H1 (cell line): ENCODE results near the gene TAT. TPM values are rescaled to one million over a fixed set of nuclear protein-coding genes. Genes with fewer than 3 reads are reported as not detected.

Experiments used
- CTCF ChIA-PET: fragments of 300-600 bp; sonication (Branson Sonifier 250); formaldehyde crosslinking; loops from one replicate; lab custom pipeline; 2021; ENCODE audit not compliant: partially characterized antibody; lab: Charles Lee
- POLR2A ChIA-PET: fragments of 300-600 bp; sonication (Branson Sonifier 250); formaldehyde crosslinking; loops from one replicate; lab custom pipeline; 2021; ENCODE audit warnings: inconsistent platforms; ENCODE audit not compliant: partially characterized antibody; lab: Charles Lee
- DNase-seq, 2 experiments: peaks; one replicate each; pipeline versions ENCODE4 v3.0.0 to v3.0.0-alpha.2; 2010 to 2022; ENCODE audit warnings: low spot score in 2 of 2, low read depth in 1 of 2, mixed read lengths in 1 of 2
- FAIRE-seq: peaks from 2 replicates; lab custom pipeline; 2011; peaks lifted over from hg19 to GRCh38; lab: Jason Lieb, UNC
- H2AFZ ChIP-seq: 2 replicates; pipeline ENCODE4 v1.8.1; 2012; ENCODE audit warnings: low read length, inconsistent platforms
- H2AK5ac ChIP-seq: 2 replicates; pipeline ENCODE4 v1.6.1; 2013; ENCODE audit warnings: low read depth, low read length
- H2BK120ac ChIP-seq: replicated peaks from 2 replicates; pipeline ENCODE3; 2013; ENCODE audit warnings: low read depth, low read length, inconsistent platforms
- H2BK12ac ChIP-seq: 2 replicates; pipeline ENCODE4 v1.6.1; 2013; ENCODE audit warnings: low read depth, low read length
- H2BK15ac ChIP-seq: 2 replicates; pipeline ENCODE4 v1.6.1; 2013; ENCODE audit warnings: low read length
- H2BK20ac ChIP-seq: 2 replicates; pipeline ENCODE4 v1.6.1; 2013; ENCODE audit warnings: low read length
- H2BK5ac ChIP-seq: 2 replicates; pipeline ENCODE4 v1.6.1; 2013; ENCODE audit warnings: low read depth, low read length
- H3K14ac ChIP-seq: 2 replicates; pipeline ENCODE4 v1.6.1; 2013; ENCODE audit warnings: inconsistent platforms; ENCODE audit not compliant: insufficient read length
- H3K18ac ChIP-seq: 2 replicates; pipeline ENCODE4 v1.6.1; 2013; ENCODE audit warnings: low read length; ENCODE audit errors: extremely low read depth
- H3K23ac ChIP-seq: 2 replicates; pipeline ENCODE4 v1.6.1; 2013; ENCODE audit warnings: inconsistent platforms; ENCODE audit not compliant: insufficient read length
- H3K23me2 ChIP-seq: 2 replicates; pipeline ENCODE4 v1.6.1; 2013; ENCODE audit warnings: low read depth, low read length
- H3K27ac ChIP-seq: 2 replicates; pipeline ENCODE4 v1.6.1; 2011; ENCODE audit warnings: low read depth, low read length, inconsistent platforms
- H3K27me3 ChIP-seq, 4 experiments: replicated peaks in 1 of 4; 1 replicate in 1 of 4; 2 replicates in 3 of 4; pipeline versions ENCODE4 v1.6.1 to v1.8.1; 2011 to 2013; ENCODE audit warnings: low read length in 3 of 4, mild to moderate bottlenecking in 3 of 4, inconsistent platforms in 2 of 4, mixed read lengths in 2 of 4, moderate library complexity in 1 of 4; ENCODE audit not compliant: control insufficient read depth in 3 of 4, insufficient read depth in 3 of 4; ENCODE audit errors: extremely low read depth in 1 of 4
- H3K36me3 ChIP-seq, 4 experiments: 2 replicates each; pipeline versions ENCODE4 v1.6.1 to v1.8.1; 2011 to 2013; ENCODE audit warnings: mild to moderate bottlenecking in 4 of 4, low read length in 3 of 4, moderate library complexity in 2 of 4, control low read depth in 1 of 4, inconsistent platforms in 1 of 4; ENCODE audit not compliant: insufficient read depth in 4 of 4, control insufficient read depth in 2 of 4
- H3K4ac ChIP-seq: replicated peaks from 2 replicates; pipeline ENCODE3; 2013; ENCODE audit warnings: low read length, low read depth, mixed read lengths, inconsistent platforms; ENCODE audit not compliant: insufficient read length
- H3K4me1 ChIP-seq, 4 experiments: replicated peaks in 1 of 4; 1 replicate in 1 of 4; 2 replicates in 3 of 4; pipeline versions ENCODE4 v1.6.1 to v1.8.1; 2011 to 2013; ENCODE audit warnings: low read length in 3 of 4, inconsistent platforms in 2 of 4, mixed read lengths in 1 of 4; ENCODE audit not compliant: insufficient read depth in 4 of 4, control insufficient read depth in 3 of 4
- H3K4me2 ChIP-seq, 2 experiments: 2 replicates each; pipeline versions ENCODE4 v1.6.1 to v1.8.1; 2011 to 2013; ENCODE audit warnings: low read depth in 2 of 2, low read length in 2 of 2, control low read depth in 1 of 2, inconsistent platforms in 1 of 2, mild to moderate bottlenecking in 1 of 2; ENCODE audit not compliant: insufficient read depth in 1 of 2
- H3K4me3 ChIP-seq, 4 experiments: fragments of 200-600, 300-600 bp in 1 of 4; sonication (generic), shearing (Covaris generic), sonication (Bioruptor Twin) in 1 of 4; 2 replicates each; pipeline versions ENCODE4 v1.5.1 to v1.8.1; 2011 to 2016; ENCODE audit warnings: low read length in 4 of 4, low read depth in 3 of 4, control low read depth in 2 of 4, inconsistent platforms in 2 of 4, mild to moderate bottlenecking in 2 of 4, mixed read lengths in 1 of 4, moderate library complexity in 1 of 4; ENCODE audit not compliant: insufficient read depth in 2 of 4; ENCODE audit errors: extremely low read depth in 1 of 4
- H3K56ac ChIP-seq: replicated peaks from 2 replicates; pipeline ENCODE3; 2013; ENCODE audit warnings: low read depth, mild to moderate bottlenecking, mixed read lengths, low read length, inconsistent platforms; ENCODE audit not compliant: insufficient read length
- H3K79me1 ChIP-seq: 2 replicates; pipeline ENCODE4 v1.6.1; 2013; ENCODE audit warnings: low read depth, low read length, control low read depth
- H3K79me2 ChIP-seq, 2 experiments: 2 replicates each; pipeline versions ENCODE4 v1.6.1 to v1.8.1; 2012 to 2013; ENCODE audit warnings: low read length in 2 of 2, mild to moderate bottlenecking in 2 of 2, inconsistent platforms in 1 of 2; ENCODE audit not compliant: insufficient read depth in 2 of 2, control insufficient read depth in 1 of 2
- H3K9ac ChIP-seq, 4 experiments: replicated peaks in 1 of 4; 1 replicate in 1 of 4; 2 replicates in 3 of 4; pipeline versions ENCODE4 v1.6.1 to v1.8.1; 2011 to 2013; ENCODE audit warnings: low read depth in 3 of 4, low read length in 3 of 4, control low read depth in 2 of 4, mild to moderate bottlenecking in 2 of 4, moderate library complexity in 2 of 4, inconsistent platforms in 1 of 4; ENCODE audit errors: extremely low read depth in 1 of 4
- H3K9me3 ChIP-seq, 2 experiments: 2 replicates each; pipeline versions ENCODE4 v1.6.1 to v1.8.1; 2012 to 2013; ENCODE audit warnings: mild to moderate bottlenecking in 2 of 2, moderate library complexity in 2 of 2, control low read depth in 1 of 2, inconsistent platforms in 1 of 2, low read depth in 1 of 2, low read length in 1 of 2, mixed read lengths in 1 of 2; ENCODE audit not compliant: insufficient read depth in 2 of 2
- H4K20me1 ChIP-seq, 2 experiments: replicated peaks in 1 of 2; 2 replicates each; pipeline versions ENCODE3 to v1.8.1; 2011 to 2013; ENCODE audit warnings: inconsistent platforms in 2 of 2, low read length in 2 of 2, mild to moderate bottlenecking in 1 of 2; ENCODE audit not compliant: insufficient read depth in 2 of 2, control insufficient read depth in 1 of 2
- H4K5ac ChIP-seq: 2 replicates; pipeline ENCODE4 v1.6.1; 2013; ENCODE audit warnings: low read length, low read depth, mixed read lengths, inconsistent platforms; ENCODE audit not compliant: insufficient read length
- H4K8ac ChIP-seq: 2 replicates; pipeline ENCODE4 v1.8.0; 2013; ENCODE audit warnings: mild to moderate bottlenecking, moderate library complexity, low read length, inconsistent platforms; ENCODE audit not compliant: insufficient read depth; ENCODE audit errors: extremely low read depth
- H4K91ac ChIP-seq: replicated peaks from 2 replicates; pipeline ENCODE3; 2013; ENCODE audit warnings: low read length, mixed read lengths, inconsistent platforms; ENCODE audit not compliant: insufficient read length
- CBX5 ChIP-seq: fragments of 300-800, 300-1000 bp; sonication (generic); IDR thresholded peaks from 2 replicates; pipeline ENCODE4 v1.7.1; 2016; ENCODE audit warnings: antibody characterized with exemption, low read length, low read depth
- CHD1 ChIP-seq: IDR thresholded peaks from 2 replicates; pipeline ENCODE4 v1.6.1; 2012; ENCODE audit warnings: low read depth, low read length, improper control_type of control experiment
- CHD2 ChIP-seq: IDR thresholded peaks from 2 replicates; pipeline ENCODE4 v1.6.1; 2012; ENCODE audit warnings: low read length, improper control_type of control experiment
- CREB1 ChIP-seq: IDR thresholded peaks from 2 replicates; pipeline ENCODE4 v1.6.1; 2012; ENCODE audit warnings: inconsistent platforms
- HDAC2 ChIP-seq, 2 experiments: fragments of 300-600 bp in 1 of 2; sonication (generic) in 1 of 2; IDR thresholded peaks; 2 replicates each; pipeline ENCODE4 v1.6.1; 2011 to 2012; ENCODE audit warnings: low read depth in 2 of 2, low read length in 2 of 2, mild to moderate bottlenecking in 2 of 2, moderate library complexity in 2 of 2, borderline replicate concordance in 1 of 2, inconsistent platforms in 1 of 2
- MAFK ChIP-seq: IDR thresholded peaks from 2 replicates; pipeline ENCODE4 v1.6.1; 2012; ENCODE audit warnings: low read depth, mild to moderate bottlenecking, improper control_type of control experiment, low read length
- NRF1 ChIP-seq: IDR thresholded peaks from 2 replicates; pipeline ENCODE4 v1.6.1; 2011; ENCODE audit warnings: mild to moderate bottlenecking, low read depth, low read length, improper control_type of control experiment
- RAD21 ChIP-seq, 2 experiments: IDR thresholded peaks in 1 of 2; conservative IDR thresholded peaks in 1 of 2; 2 replicates each; pipeline ENCODE4 v1.6.1; 2011; ENCODE audit warnings: low read depth in 2 of 2, low read length in 2 of 2, improper control_type of control experiment in 1 of 2, inconsistent platforms in 1 of 2, mild to moderate bottlenecking in 1 of 2, moderate library complexity in 1 of 2
- SP1 ChIP-seq: IDR thresholded peaks from 2 replicates; pipeline ENCODE4 v1.6.1; 2011; ENCODE audit warnings: low read depth, low read length
- SP2 ChIP-seq: IDR thresholded peaks from 2 replicates; pipeline ENCODE4 v1.6.1; 2012; ENCODE audit warnings: mild to moderate bottlenecking, low read length, inconsistent platforms
- TBP ChIP-seq: IDR thresholded peaks from 2 replicates; pipeline ENCODE4 v1.6.1; 2011; ENCODE audit warnings: low read depth, low read length, improper control_type of control experiment
- TCF12 ChIP-seq: IDR thresholded peaks from 2 replicates; pipeline ENCODE4 v1.6.1; 2011; ENCODE audit warnings: low read depth, mild to moderate bottlenecking, low read length
- TEAD4 ChIP-seq: IDR thresholded peaks from 2 replicates; pipeline ENCODE4 v1.6.1; 2012; ENCODE audit warnings: low read depth, low read length, inconsistent platforms, mixed read lengths
- WGBS, 2 experiments: shearing (Covaris generic) in 1 of 2; methylation state at CpG; one replicate each; pipeline versions ENCODE4 v1.1.6 to v1.1.7; 2013 to 2015; ENCODE audit warnings: low lambda C conversion rate in 2 of 2, mixed read lengths in 2 of 2, inconsistent platforms in 1 of 2, low coverage in 1 of 2, missing lambda C conversion rate in 1 of 2; ENCODE audit not compliant: insufficient replicate concordance in 2 of 2, insufficient coverage in 1 of 2, insufficient read length in 1 of 2; ENCODE audit errors: extremely low coverage in 1 of 2, missing lambda C conversion rate in 1 of 2; 5-methylcytosine and 5-hydroxymethylcytosine counted together
- polyA plus RNA-seq, 7 experiments: library from polyadenylated mRNA; depleted of rRNA in 3 of 7; stranded (reverse) in 5 of 7; unstranded in 2 of 7; fragments of >200 nt in 5 of 7; fragments of 200-250 nt in 2 of 7; gene quantifications; 1 replicate in 5 of 7; 2 replicates in 1 of 7; 4 replicates in 1 of 7; pipeline versions ENCODE4 v1.2.1 to v1.2.3, GENCODE V29; 2011 to 2013; ENCODE audit warnings: missing spikeins in 2 of 7, mixed read lengths in 2 of 7
- total RNA-seq: library from RNA; stranded (reverse); fragmentation: NEBNext Ultra II Directional; extraction: Animal tissue kit (Norgen Biotek cat#: 25700); gene quantifications from 2 replicates; pipeline ENCODE4 v1.2.1, GENCODE V29; 2021
- TF ChIP-seq, protein P1 (sequence below): IDR thresholded peaks from 2 replicates; pipeline ENCODE4 v1.6.1; 2011; ENCODE audit warnings: low read depth, mild to moderate bottlenecking, low read length; ENCODE audit not compliant: insufficient read depth

Gene TAT
- total and polyA plus RNA-seq, 2 of the 8 experiments (the other 6 are each of a cell fraction or from before 2014, with no cell fraction given): 0.03 TPM; not detected in 1

DNA sequence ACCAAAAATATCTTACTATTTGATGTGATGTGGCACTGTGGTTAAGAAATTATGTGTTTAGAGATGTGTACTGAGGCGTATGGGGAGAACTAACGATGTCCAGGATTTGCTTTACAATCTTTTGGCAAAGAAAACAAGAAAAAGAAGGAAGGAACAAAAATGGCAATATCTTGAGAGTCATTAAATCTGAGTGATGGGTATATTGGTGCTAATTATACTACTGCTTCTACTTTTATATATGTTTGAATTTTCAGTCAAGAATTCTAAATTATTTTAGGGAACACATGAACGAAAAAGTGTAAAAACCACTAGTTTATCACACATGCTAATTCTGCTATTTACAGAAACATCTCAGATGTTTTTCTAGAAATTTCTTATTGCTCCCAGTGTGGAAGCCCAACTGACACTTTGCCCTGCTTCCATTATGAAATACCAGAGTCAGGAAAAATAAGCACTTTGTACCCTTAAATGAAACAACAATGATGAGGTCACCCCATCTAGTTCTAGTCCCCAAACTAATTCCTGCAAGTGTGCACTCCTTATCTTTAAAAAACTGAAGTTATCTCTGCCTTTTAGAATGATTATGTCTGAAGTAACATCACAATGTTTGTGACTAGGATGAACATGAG lies 18.8 kb downstream of the TAT start:
- Histone ChIP-seq H2BK15ac (no peak overlapping the region), H3K9me3 (peaks cover 0 to 6% of the 10 kb centered on the region in 2 experiments; a peak in 1 of 4 replicates), H2AK5ac (no peak overlapping the region), H2BK5ac (no peak overlapping the region), H3K18ac (no peak overlapping the region), H3K23me2 (no peaks in the 10 kb centered on the region), H3K4me3 (no peak overlapping the region), H4K8ac (no peak overlapping the region), H3K23ac (no peak overlapping the region), H3K9ac (no peak overlapping the region), H3K79me2 (no peaks in the 10 kb centered on the region), H2BK12ac (no peak overlapping the region), H4K91ac (no peak overlapping the region), H3K56ac (no peak overlapping the region), H4K5ac (no peak overlapping the region), H3K36me3 (no peaks in the 10 kb centered on the region), H2BK20ac (no peak overlapping the region), H2AFZ (no peak overlapping the region), H3K79me1 (no peaks in the 10 kb centered on the region), H3K27me3 (no peaks in the 10 kb centered on the region; a peak in 1 of 7 replicates), H3K4me1 (no peaks in the 10 kb centered on the region), H3K4me2 (no peak overlapping the region), H4K20me1 (no peaks in the 10 kb centered on the region), H3K14ac (no peak overlapping the region), H2BK120ac (no peak overlapping the region), H3K4ac (no peak overlapping the region), H3K27ac (no peak overlapping the region)
- POLR2A ChIA-PET: no interaction called here
- DNase-seq (no peak), FAIRE-seq (no peak)
- 83% methylated on average over 3 of the region's 3 CpGs; no CpG with 5 or more reads in 1 of the 2 experiments for WGBS, 2 experiments
- TF ChIP-seq SP1 (no peak), TCF12 (no peak), NRF1 (no peak), RAD21 (IDR thresholded peaks at IDR 0.05 in 1 of 2, conservative IDR thresholded peaks at IDR 0.05 in 1 of 2; ENCODE audit: low read depth in 2 of 2, low read length in 2 of 2) (no peak), CHD1 (no peak), CREB1 (no peak), CBX5 (no peak), SP2 (no peak), TBP (no peak), HDAC2 (IDR thresholded peaks at IDR 0.05; ENCODE audit: borderline replicate concordance in 1 of 2, low read depth in 2 of 2, low read length in 2 of 2) (no peak), CHD2 (no peak), MAFK (no peak), TEAD4 (no peak)
- TF ChIP-seq, protein P1, sequence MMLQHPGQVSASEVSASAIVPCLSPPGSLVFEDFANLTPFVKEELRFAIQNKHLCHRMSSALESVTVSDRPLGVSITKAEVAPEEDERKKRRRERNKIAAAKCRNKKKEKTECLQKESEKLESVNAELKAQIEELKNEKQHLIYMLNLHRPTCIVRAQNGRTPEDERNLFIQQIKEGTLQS: no peak
- CTCF ChIA-PET: interaction anchor here (0.6 to 1.0 kb wide), 2 partner anchors 15 to 120 kb away, joined by 3 read pairs; no protein-coding TSS in a partner anchor
